GM18867 (cell line): ENCODE data around the gene SMARCA4.

Experiments
- ATAC-seq: cut with Tn5 transposase; IDR thresholded peaks from one replicate; pipeline ENCODE4 v1.9.1; 2021; ENCODE audit warnings: mild to moderate bottlenecking, moderate library complexity; ENCODE audit not compliant: unreplicated experiment

The SMARCA4 gene

GRCh38 chr19:11028146-11028545, 67.3 kb downstream of the SMARCA4 start:
- no peak for ATAC-seq

- ATAC-seq, result no peak
Measured at GRCh38 chr19:11031421-11032070, 70.7 kb downstream of the SMARCA4 start.

- no peak for ATAC-seq
Measured at GRCh38 chr19:11033251-11033650, 72.4 kb downstream of the SMARCA4 start.

GRCh38 chr19:11033763-11034162, 72.9 kb downstream of the SMARCA4 start:
- ATAC-seq, result no peak

GRCh38 chr19:11034449-11035213, 73.8 kb downstream of the SMARCA4 start:
- no peak for ATAC-seq

GRCh38 chr19:11035441-11036377, 74.9 kb downstream of the SMARCA4 start:
- peak; percentile 62 for ATAC-seq

- ATAC-seq, result no peak
Measured at GRCh38 chr19:11038511-11038910, 77.7 kb downstream of the SMARCA4 start.

GRCh38 chr19:11041194-11041593, 80.4 kb downstream of the SMARCA4 start:
- ATAC-seq, result no peak

GRCh38 chr19:11041966-11042627, 81.3 kb downstream of the SMARCA4 start:
- ATAC-seq, result no peak

- no peak for ATAC-seq
Measured at GRCh38 chr19:11044431-11044830, 83.6 kb downstream of the SMARCA4 start.

- no peak for ATAC-seq
Measured at GRCh38 chr19:11045536-11045935, 84.7 kb downstream of the SMARCA4 start.

- no peak for ATAC-seq
Measured at GRCh38 chr19:11046605-11047354, 86.0 kb downstream of the SMARCA4 start.

GRCh38 chr19:11047866-11048265, 87.0 kb downstream of the SMARCA4 start:
- no peak for ATAC-seq

- no peak for ATAC-seq
Measured at GRCh38 chr19:11050323-11051114, 89.7 kb downstream of the SMARCA4 start.

GRCh38 chr19:11053817-11054195, 93.0 kb downstream of the SMARCA4 start:
- no peak for ATAC-seq

GRCh38 chr19:11054200-11054599, 93.4 kb downstream of the SMARCA4 start:
- no peak for ATAC-seq

- ATAC-seq, result no peak
Measured at GRCh38 chr19:11054628-11055027, 93.8 kb downstream of the SMARCA4 start.

GRCh38 chr19:11058246-11059030, 97.6 kb downstream of the SMARCA4 start:
- no peak for ATAC-seq
